Activated CD4-positive, alpha-beta T cell treated with anti-CD3 and anti-CD28 coated beads, Interleukin-10, Interleukin-2, amounts not matched to agents 100 ng/mL and 50 ng/mL, durations not matched to agents 16 hours and 8 hours (primary cell): Measurements from ENCODE around the gene PTPN13.

ENCODE experiments used
- DNase-seq: peaks from one replicate; pipeline ENCODE4 v3.0.0-alpha.2; 2020

The PTPN13 gene

GRCh38 chr4:86821151-86821550 is 227.0 kb downstream of the PTPN13 start:
- DNase-seq = no peak

GRCh38 chr4:86822136-86822535 is 228.0 kb downstream of the PTPN13 start:
- no peak for DNase-seq

- DNase-seq = no peak
Observed at GRCh38 chr4:86825511-86825910, 231.4 kb downstream of the PTPN13 start.

GRCh38 chr4:86831262-86832130 is 237.4 kb downstream of the PTPN13 start:
- no peak for DNase-seq

- no peak for DNase-seq
Observed at GRCh38 chr4:86833615-86834014, 239.5 kb downstream of the PTPN13 start.

- DNase-seq = no peak
Observed at GRCh38 chr4:86834901-86835300, 240.8 kb downstream of the PTPN13 start.

- DNase-seq = no peak
Observed at GRCh38 chr4:86835677-86836076, 241.6 kb downstream of the PTPN13 start.

- DNase-seq = no peak
Observed at GRCh38 chr4:86837691-86838503, 243.8 kb downstream of the PTPN13 start.

- no peak for DNase-seq
Observed at GRCh38 chr4:86840858-86841257, 246.7 kb downstream of the PTPN13 start.

GRCh38 chr4:86841309-86841708 is 247.2 kb downstream of the PTPN13 start:
- no peak for DNase-seq

- no peak for DNase-seq
Observed at GRCh38 chr4:86845593-86845992, 251.5 kb downstream of the PTPN13 start.

GRCh38 chr4:86846921-86847320 is 252.8 kb downstream of the PTPN13 start:
- no peak for DNase-seq

- DNase-seq = no peak
Observed at GRCh38 chr4:86847571-86847970, 253.5 kb downstream of the PTPN13 start.

- DNase-seq = no peak
Observed at GRCh38 chr4:86848136-86848535, 254.0 kb downstream of the PTPN13 start.

GRCh38 chr4:86848732-86849619 is 254.9 kb downstream of the PTPN13 start, which contains the start of gene SLC10A6:
Gene SLC10A6 (minus strand): TSS chr4:86849384. CDS start chr4:86849115, 269 bp downstream.
- DNase-seq = no peak

GRCh38 chr4:86853209-86853608 is 259.1 kb downstream of the PTPN13 start:
- DNase-seq = no peak

- no peak for DNase-seq
Observed at GRCh38 chr4:86855572-86855971, 261.5 kb downstream of the PTPN13 start.

- no peak for DNase-seq
Observed at GRCh38 chr4:86856896-86857295, 262.8 kb downstream of the PTPN13 start.

GRCh38 chr4:86857341-86858052 is 263.4 kb downstream of the PTPN13 start:
- no peak for DNase-seq
